C4-2B (cell line): ENCODE data around the gene AP2A2.

ENCODE experiments used
- CTCF ChIP-seq: fragments of 450-650 bp; conservative IDR thresholded peaks from 2 replicates; pipeline ENCODE4 v1.5.1; 2017; ENCODE audit warnings: mild to moderate bottlenecking
- ZFX ChIP-seq: fragments of 450-650 bp; IDR thresholded peaks from 2 replicates; pipeline ENCODE4 v1.6.1; 2017

GRCh38 chr11:928786-929185, 3.1 kb downstream of the AP2A2 start:
- TF ChIP-seq CTCF = no peak
- TF ChIP-seq ZFX = no peak
